ENCODE data around the gene CREB5.

Gene CREB5

GRCh38 chr7:28856656-28857055 is 444.3 kb downstream of the CREB5 start:
- DNase-seq (ENCODE audit: low spot score), result no peak

GRCh38 chr7:28858206-28858605 is 445.9 kb downstream of the CREB5 start:
- no peak for DNase-seq (ENCODE audit: low spot score)

GRCh38 chr7:28858895-28859294 is 446.6 kb downstream of the CREB5 start:
- DNase-seq (ENCODE audit: low spot score), result no peak

- DNase-seq (ENCODE audit: low spot score), result no peak
These were observed 449.5 kb downstream of the CREB5 start for GRCh38 chr7:28861825-28862224.

- DNase-seq (ENCODE audit: low spot score), result no peak
These were observed 450.4 kb downstream of the CREB5 start for GRCh38 chr7:28862595-28863272.

DNA sequence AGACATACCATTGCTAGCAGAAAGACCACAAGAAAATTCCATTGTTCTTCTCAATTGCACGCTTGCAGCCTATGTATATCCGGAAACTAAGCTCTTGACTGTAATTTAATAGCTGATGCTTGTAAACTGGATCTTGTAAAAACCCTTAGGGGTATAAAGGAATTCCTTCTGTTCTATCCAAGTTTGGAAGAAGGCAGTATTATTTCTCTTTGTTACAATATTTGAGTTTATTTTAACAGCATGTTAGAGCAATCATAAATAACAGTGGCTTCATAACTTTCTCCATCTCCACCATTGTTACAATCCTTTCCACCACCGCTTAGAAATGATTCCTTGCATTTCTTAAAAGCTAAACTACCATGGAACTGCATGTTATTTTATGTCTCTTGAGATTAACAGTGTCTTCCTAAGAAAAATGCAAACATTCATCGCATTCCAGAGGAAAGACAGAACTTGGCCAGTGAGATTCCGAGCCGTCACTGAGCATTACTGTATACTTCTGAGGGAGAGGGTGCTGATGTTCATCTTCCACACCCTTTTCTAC is 453.4 kb downstream of the CREB5 start:
- no peak for DNase-seq (ENCODE audit: low spot score)

DNA sequence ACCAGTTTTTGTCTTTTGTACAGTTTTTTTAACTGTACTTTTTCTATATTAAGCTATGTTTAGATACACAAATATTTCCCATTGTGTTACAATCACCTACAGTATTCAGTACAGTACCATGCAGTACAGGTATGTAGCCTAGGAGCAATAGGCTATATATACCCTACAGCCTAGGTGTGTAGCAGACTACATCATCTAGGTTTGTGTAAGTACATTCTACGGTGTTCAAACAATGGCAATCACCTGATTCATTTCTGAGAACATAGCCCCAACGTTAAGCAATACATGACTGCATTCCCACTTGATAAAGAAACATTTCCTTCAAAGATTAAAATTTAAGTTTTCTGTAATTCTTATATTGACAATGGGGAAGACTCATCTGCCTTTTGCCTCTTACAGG is 456.4 kb downstream of the CREB5 start:
- no peak for DNase-seq (ENCODE audit: low spot score)

DNA sequence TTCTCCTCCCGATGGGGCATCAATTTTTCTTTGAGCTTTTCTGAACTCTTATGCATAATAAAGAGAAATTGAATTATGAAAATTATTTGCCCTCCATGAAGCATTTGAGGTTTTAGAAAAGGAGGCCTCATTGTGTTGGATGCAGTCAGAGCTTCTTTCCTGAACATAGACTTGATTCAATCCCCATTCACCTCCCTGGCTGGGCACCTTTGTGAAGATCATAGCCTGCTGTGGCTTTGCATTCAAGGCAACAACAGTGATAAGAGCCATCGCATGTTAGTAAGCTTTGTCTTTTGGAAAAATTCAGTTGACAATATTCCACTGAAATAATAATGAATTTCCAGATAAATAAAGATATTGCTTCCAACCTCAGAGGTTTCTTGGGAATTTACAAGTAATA is 458.8 kb downstream of the CREB5 start:
- DNase-seq (ENCODE audit: low spot score), result no peak

GRCh38 chr7:28871631-28872030 is 459.3 kb downstream of the CREB5 start:
- no peak for DNase-seq (ENCODE audit: low spot score)

DNA sequence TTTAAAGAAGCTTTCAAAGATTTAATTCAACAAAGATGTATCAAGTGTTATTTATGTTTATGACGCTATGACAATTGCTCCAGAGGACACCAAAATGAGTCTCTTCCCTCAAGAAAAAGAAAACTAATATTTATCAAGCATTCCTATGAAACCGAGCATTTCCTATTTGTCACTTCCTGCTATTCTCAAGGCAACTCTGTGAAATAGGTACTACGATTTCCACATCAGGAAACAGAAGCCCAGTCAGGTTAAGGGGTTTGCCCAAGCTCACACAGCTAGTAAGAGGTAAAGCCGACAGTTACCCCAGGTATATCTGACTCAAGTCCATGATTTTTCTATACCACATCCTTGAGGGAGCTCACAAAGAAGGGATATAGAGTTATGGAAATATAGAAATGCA is 459.9 kb downstream of the CREB5 start:
- no peak for DNase-seq (ENCODE audit: low spot score)

GRCh38 chr7:28873365-28873764 is 461.0 kb downstream of the CREB5 start:
- DNase-seq (ENCODE audit: low spot score), result no peak

GRCh38 chr7:28874001-28874400 is 461.7 kb downstream of the CREB5 start:
- DNase-seq (ENCODE audit: low spot score), result no peak
